Kidney epithelial cell (primary cell): ENCODE data around the gene CYP46A1. TPM values are rescaled to one million over a fixed set of nuclear protein-coding genes. Genes with fewer than 3 reads are reported as not detected.

Experiments used
- DNase-seq: peaks from one replicate; pipeline ENCODE4 v3.0.0-alpha.2; 2010; ENCODE audit warnings: low read depth
- H3K27me3 ChIP-seq: 2 replicates; pipeline ENCODE4 v1.6.0; 2011; ENCODE audit warnings: low read length; ENCODE audit not compliant: control insufficient read depth, insufficient read depth
- H3K36me3 ChIP-seq: 2 replicates; pipeline ENCODE4 v1.5.1; 2011; ENCODE audit warnings: low read length; ENCODE audit not compliant: control insufficient read depth, insufficient read depth
- H3K4me3 ChIP-seq: 2 replicates; pipeline ENCODE4 v1.5.1; 2011; ENCODE audit warnings: low read depth, mild to moderate bottlenecking, control low read depth, low read length
- total RNA-seq: library from RNA; depleted of rRNA; stranded (reverse); fragments of >200 nt; gene quantifications from 2 replicates; pipeline ENCODE4 v1.2.3, GENCODE V29; 2015
- TF ChIP-seq, protein P1 (sequence below): IDR thresholded peaks from 2 replicates; pipeline ENCODE4 v1.5.1; 2011; ENCODE audit warnings: mild to moderate bottlenecking, moderate library complexity, low read length, control low read depth, inconsistent platforms; ENCODE audit not compliant: insufficient read depth, poor library complexity, severe bottlenecking

CYP46A1 gene
- total RNA-seq, 1 donor from 2014 or later: not detected

DNA sequence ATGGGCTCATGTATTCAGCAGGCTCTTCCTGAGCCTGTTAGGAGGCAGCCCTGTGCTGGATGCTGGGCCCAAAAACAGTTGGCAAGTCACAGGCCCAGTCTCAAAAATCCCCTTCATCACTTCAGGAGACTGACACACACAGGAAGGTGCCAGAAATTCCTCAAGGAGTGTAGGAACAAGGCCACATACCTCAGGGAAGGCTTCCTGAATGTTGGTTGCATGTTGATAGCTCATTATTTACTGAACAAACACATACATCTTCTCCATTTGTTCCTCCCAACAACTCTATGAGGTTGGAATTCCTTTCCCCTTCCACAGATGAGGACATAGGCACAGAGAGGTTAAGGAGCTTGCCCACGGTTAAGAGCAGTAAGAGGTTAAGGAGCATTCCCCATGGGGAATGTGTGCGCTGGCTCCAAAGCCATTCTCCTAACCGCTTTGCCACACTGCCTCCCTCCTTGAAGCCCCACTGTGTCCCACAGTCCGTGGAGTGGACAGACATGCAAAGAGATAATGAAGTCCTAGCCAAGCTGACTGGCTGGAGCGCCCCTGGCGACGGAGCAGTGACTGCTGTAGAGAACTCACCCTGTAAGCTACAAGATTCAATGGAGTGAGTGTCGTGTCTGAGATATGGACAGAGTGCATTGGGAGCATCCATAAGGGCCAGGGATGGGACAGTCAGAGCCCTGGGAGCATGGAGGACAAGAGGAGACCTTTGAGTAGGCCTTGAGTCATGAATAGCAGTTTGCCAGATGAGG is 35.9 kb upstream of the CYP46A1 start:
- no peak overlapping the region for H3K4me3 ChIP-seq
- TF ChIP-seq, protein P1, sequence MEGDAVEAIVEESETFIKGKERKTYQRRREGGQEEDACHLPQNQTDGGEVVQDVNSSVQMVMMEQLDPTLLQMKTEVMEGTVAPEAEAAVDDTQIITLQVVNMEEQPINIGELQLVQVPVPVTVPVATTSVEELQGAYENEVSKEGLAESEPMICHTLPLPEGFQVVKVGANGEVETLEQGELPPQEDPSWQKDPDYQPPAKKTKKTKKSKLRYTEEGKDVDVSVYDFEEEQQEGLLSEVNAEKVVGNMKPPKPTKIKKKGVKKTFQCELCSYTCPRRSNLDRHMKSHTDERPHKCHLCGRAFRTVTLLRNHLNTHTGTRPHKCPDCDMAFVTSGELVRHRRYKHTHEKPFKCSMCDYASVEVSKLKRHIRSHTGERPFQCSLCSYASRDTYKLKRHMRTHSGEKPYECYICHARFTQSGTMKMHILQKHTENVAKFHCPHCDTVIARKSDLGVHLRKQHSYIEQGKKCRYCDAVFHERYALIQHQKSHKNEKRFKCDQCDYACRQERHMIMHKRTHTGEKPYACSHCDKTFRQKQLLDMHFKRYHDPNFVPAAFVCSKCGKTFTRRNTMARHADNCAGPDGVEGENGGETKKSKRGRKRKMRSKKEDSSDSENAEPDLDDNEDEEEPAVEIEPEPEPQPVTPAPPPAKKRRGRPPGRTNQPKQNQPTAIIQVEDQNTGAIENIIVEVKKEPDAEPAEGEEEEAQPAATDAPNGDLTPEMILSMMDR: no peak
- H3K36me3 ChIP-seq: no peaks in the 10 kb centered on the region
- DNase-seq: no peak
- peaks cover 2% of the 10 kb centered on the region for H3K27me3 ChIP-seq

DNA sequence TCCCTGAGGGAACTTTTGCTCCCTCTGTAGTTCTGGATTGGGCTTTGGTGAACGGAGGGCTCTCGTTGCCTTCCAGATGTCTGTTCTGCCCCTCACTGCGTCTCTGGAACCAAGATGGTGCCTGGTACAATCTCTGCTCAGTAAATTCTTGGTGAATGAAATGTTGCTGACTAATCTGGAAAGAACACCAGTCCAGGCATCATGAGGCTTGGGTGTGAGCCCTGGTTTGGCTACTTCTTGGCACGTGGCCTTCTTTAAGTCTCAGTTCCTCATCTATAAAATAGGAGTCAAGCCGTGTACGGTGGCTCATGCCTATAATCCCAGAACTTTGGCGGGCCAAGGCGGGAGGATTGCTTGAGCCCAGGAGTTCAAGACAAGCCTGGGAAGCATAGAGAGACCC is 34.9 kb upstream of the CYP46A1 start:
- Histone ChIP-seq H3K27me3 (peaks cover 2% of the 10 kb centered on the region), H3K4me3 (no peak overlapping the region), H3K36me3 (no peaks in the 10 kb centered on the region)
- no peak for DNase-seq
- TF ChIP-seq, protein P1: no peak

DNA sequence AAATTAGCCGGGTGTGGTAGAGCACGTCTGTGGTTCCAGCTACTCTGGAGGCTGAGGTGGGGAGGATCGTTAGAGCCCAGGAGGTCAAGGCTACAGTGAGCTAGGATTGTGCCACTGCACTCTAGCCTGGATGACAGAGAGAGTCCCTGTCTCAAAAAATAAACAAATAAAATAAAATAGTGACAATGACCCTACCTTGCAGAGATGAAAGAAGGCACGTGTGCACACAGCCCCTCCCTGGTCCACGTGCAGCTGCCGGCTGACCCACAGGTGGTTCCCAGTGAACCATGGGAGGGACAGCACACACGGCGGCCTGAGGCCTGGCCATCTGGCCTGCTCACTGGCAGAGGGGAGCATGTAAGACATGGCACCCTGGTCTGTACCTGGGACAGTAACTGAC is 34.5 kb upstream of the CYP46A1 start:
- DNase-seq: no peak
- TF ChIP-seq, protein P1: no peak
- H3K27me3 ChIP-seq: peaks cover 2% of the 10 kb centered on the region
- H3K36me3 ChIP-seq: no peaks in the 10 kb centered on the region
- no peak overlapping the region for H3K4me3 ChIP-seq

DNA sequence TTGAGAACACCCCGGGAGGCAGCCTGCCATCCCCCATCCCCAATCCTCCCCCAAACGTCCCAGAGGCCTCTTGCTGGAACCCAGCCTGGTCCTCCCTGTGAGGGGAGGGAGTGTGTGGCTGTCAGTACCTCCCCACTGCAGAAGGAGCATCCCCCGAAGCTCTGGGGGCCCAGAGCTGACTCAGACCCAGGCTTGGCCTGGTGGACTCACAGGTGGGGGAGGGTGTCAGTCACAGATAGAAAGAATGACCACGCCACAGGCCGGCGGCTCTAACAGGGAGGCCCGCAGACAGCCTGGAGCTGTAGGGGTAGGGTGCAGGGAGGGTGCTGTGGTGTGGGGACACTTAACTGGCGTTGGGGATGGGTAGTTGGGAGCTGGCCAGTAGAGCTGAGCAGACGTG is 33.9 kb upstream of the CYP46A1 start:
- Histone ChIP-seq H3K27me3 (peaks cover 2% of the 10 kb centered on the region), H3K36me3 (no peaks in the 10 kb centered on the region), H3K4me3 (no peak overlapping the region)
- no peak for DNase-seq
- TF ChIP-seq, protein P1: no peak

DNA sequence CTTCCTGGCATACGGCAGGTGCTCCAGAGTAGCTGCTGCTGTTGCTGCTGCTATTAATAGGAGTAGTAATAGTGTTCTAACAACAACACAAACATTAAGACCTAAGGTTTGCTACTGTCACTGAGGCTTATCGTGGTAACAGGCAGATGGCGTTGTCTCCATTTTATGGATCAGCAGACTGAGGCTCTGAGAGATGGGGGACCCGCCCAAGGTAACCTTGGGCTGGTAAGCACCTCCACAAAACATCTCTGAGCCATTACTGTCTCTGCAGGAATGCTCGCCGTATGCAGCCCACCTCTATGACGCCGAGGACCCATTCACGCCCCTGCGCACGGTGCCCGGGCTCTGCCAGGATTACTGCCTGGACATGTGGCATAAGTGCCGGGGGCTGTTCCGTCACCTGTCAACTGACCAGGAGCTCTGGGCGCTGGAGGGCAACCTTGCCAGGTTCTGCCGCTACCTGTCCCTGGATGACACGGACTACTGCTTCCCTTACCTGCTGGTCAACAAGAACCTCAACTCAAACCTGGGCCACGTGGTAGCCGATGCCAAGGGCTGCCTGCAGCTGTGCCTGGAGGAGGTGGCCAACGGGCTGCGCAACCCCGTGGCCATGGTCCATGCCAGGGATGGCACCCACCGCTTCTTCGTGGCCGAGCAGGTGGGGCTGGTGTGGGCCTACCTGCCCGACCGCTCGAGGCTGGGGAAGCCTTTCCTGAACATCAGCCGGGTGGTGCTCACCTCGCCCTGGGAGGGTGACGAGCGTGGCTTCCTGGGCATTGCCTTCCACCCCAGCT is 31.9 kb upstream of the CYP46A1 start:
- H3K4me3 ChIP-seq: no peak overlapping the region
- peaks cover 6% of the 10 kb centered on the region for H3K27me3 ChIP-seq
- TF ChIP-seq, protein P1: no peak
- H3K36me3 ChIP-seq: no peaks in the 10 kb centered on the region
- DNase-seq: no peak
